ENCODE results near the gene BATF3.

Gene BATF3

GRCh38 chr1:212685429-212685828 lies 14.2 kb downstream of the BATF3 start:
- DNase-seq (ENCODE audit: low read depth in 4 of 4, low spot score in 1 of 4) = no peak

GRCh38 chr1:212684521-212685090 lies 15.0 kb downstream of the BATF3 start:
- no peak for DNase-seq (ENCODE audit: low read depth in 4 of 4, low spot score in 1 of 4)

GRCh38 chr1:212684076-212684475 lies 15.6 kb downstream of the BATF3 start:
- no peak for DNase-seq (ENCODE audit: low read depth in 4 of 4, low spot score in 1 of 4)

- peak in 1 of 4 experiments; percentile 45 for DNase-seq (ENCODE audit: low read depth in 4 of 4, low spot score in 1 of 4)
These were observed 16.3 kb downstream of the BATF3 start for GRCh38 chr1:212683357-212683722.

- DNase-seq (ENCODE audit: low read depth in 4 of 4, low spot score in 1 of 4) = no peak
These were observed 18.8 kb downstream of the BATF3 start for GRCh38 chr1:212680680-212681389.

- DNase-seq (ENCODE audit: low read depth in 4 of 4, low spot score in 1 of 4) = no peak
These were observed 20.9 kb downstream of the BATF3 start for GRCh38 chr1:212678456-212679410.

GRCh38 chr1:212677573-212677972 lies 22.1 kb downstream of the BATF3 start:
- no peak for DNase-seq (ENCODE audit: low read depth in 4 of 4, low spot score in 1 of 4)

- DNase-seq (ENCODE audit: low read depth in 4 of 4, low spot score in 1 of 4) = no peak
These were observed 22.5 kb downstream of the BATF3 start for GRCh38 chr1:212677136-212677535.

- DNase-seq (ENCODE audit: low read depth in 4 of 4, low spot score in 1 of 4) = no peak
These were observed 24.0 kb downstream of the BATF3 start for GRCh38 chr1:212675675-212676074.

GRCh38 chr1:212674872-212675271 lies 24.8 kb downstream of the BATF3 start:
- no peak for DNase-seq (ENCODE audit: low read depth in 4 of 4, low spot score in 1 of 4)

- no peak for DNase-seq (ENCODE audit: low read depth in 4 of 4, low spot score in 1 of 4)
These were observed 28.2 kb downstream of the BATF3 start for GRCh38 chr1:212671342-212672031.

- no peak for DNase-seq (ENCODE audit: low read depth in 4 of 4, low spot score in 1 of 4)
These were observed 28.8 kb downstream of the BATF3 start for GRCh38 chr1:212670882-212671281.

GRCh38 chr1:212670301-212670700 lies 29.3 kb downstream of the BATF3 start:
- DNase-seq (ENCODE audit: low read depth in 4 of 4, low spot score in 1 of 4) = no peak

- DNase-seq (ENCODE audit: low read depth in 4 of 4, low spot score in 1 of 4) = no peak
These were observed 30.0 kb downstream of the BATF3 start for GRCh38 chr1:212669600-212669999.

GRCh38 chr1:212669102-212669501 lies 30.5 kb downstream of the BATF3 start:
- DNase-seq (ENCODE audit: low read depth in 4 of 4, low spot score in 1 of 4) = no peak

- DNase-seq (ENCODE audit: low read depth in 4 of 4, low spot score in 1 of 4) = no peak
These were observed 31.2 kb downstream of the BATF3 start for GRCh38 chr1:212668477-212668876.

GRCh38 chr1:212667223-212668139 lies 32.2 kb downstream of the BATF3 start:
- DNase-seq (ENCODE audit: low read depth in 4 of 4, low spot score in 1 of 4) = no peak

GRCh38 chr1:212666116-212666775 lies 33.4 kb downstream of the BATF3 start:
- no peak for DNase-seq (ENCODE audit: low read depth in 4 of 4, low spot score in 1 of 4)

- peak; percentile 63 to 76 (median 68) for DNase-seq (ENCODE audit: low read depth in 4 of 4, low spot score in 1 of 4)
These were observed 34.2 kb downstream of the BATF3 start for GRCh38 chr1:212665241-212666115.
